Measurements from ENCODE around the gene SLC6A5. TPM values are rescaled to one million over a fixed set of nuclear protein-coding genes. Genes with fewer than 3 reads are reported as not detected.

Gene SLC6A5
- total RNA-seq, 1 experiment from 2014 or later: not detected

DNA sequence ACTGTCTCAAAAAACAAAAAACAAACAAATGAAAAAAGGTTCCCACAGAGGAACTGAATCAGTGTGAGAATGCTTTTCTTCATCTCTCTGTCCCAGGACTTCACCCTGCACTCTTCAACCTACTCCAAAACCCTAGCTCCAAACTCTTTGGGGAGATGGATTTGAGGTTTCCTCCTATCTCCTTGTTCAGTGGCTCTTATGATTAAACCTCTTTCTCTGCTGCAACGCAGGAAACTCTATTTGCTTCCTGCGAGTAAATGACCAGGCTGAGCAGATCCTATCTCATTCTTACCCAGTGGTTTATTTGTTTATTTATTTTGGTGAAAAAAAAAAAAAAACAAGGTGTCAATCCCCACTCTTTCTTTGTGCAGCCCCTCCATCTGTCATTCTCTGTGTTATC is 12.0 kb downstream of the SLC6A5 start:
- TF ChIP-seq EZH2phosphoT487 (IDR thresholded peaks at IDR 0.05; ENCODE audit: borderline replicate concordance, low read length) (no peak), EZH2 (IDR thresholded peaks at IDR 0.05; ENCODE audit: low read length, unreplicated experiment) (no peak)
- TF ChIP-seq, protein P1, sequence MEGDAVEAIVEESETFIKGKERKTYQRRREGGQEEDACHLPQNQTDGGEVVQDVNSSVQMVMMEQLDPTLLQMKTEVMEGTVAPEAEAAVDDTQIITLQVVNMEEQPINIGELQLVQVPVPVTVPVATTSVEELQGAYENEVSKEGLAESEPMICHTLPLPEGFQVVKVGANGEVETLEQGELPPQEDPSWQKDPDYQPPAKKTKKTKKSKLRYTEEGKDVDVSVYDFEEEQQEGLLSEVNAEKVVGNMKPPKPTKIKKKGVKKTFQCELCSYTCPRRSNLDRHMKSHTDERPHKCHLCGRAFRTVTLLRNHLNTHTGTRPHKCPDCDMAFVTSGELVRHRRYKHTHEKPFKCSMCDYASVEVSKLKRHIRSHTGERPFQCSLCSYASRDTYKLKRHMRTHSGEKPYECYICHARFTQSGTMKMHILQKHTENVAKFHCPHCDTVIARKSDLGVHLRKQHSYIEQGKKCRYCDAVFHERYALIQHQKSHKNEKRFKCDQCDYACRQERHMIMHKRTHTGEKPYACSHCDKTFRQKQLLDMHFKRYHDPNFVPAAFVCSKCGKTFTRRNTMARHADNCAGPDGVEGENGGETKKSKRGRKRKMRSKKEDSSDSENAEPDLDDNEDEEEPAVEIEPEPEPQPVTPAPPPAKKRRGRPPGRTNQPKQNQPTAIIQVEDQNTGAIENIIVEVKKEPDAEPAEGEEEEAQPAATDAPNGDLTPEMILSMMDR (conservative IDR thresholded peaks at IDR 0.05; ENCODE audit: low read depth, low read length): no peak
- ChIA-PET POLR2A (ENCODE audit: unreplicated experiment) (no interaction called here), CTCF (no interaction called here)
- DNase-seq: no peak
- Histone ChIP-seq H3K36me3 (ENCODE audit: low read depth, low read length) (no peaks in the 10 kb centered on the region), H3K79me2 (ENCODE audit: low read length) (no peaks in the 10 kb centered on the region), H3K4me3 (ENCODE audit: low read length) (no peak overlapping the region), H3K27me3 (ENCODE audit: low read length) (0 out of 2 replicates have a peak, but pooled peaks cover 8% of the 10 kb centered on the region), H3K4me2 (ENCODE audit: low read length) (no peak overlapping the region), H4K20me1 (ENCODE audit: low read length) (no peaks in the 10 kb centered on the region), H3F3A (ENCODE audit: low read length, unreplicated experiment) (no peaks in the 10 kb centered on the region), H2AFZ (ENCODE audit: low read length) (no peak overlapping the region), H3K9me2 (replicated peaks; ENCODE audit: low read length) (no peaks in the 10 kb centered on the region), H3K27ac (ENCODE audit: low read length) (no peak overlapping the region), H3K9ac (ENCODE audit: low read length) (no peak overlapping the region), H3K9me3 (ENCODE audit: low read length) (no peaks in the 10 kb centered on the region), H3K4me1 (ENCODE audit: insufficient read depth, low read length) (peaks cover 6% of the 10 kb centered on the region; the same call in 1 of the 2 replicates)
- BruUV-seq (replicated peaks): no TSS peak
- intact Hi-C loops (cut with micrococcal nuclease): no loop called here
- ATAC-seq: no peak

DNA sequence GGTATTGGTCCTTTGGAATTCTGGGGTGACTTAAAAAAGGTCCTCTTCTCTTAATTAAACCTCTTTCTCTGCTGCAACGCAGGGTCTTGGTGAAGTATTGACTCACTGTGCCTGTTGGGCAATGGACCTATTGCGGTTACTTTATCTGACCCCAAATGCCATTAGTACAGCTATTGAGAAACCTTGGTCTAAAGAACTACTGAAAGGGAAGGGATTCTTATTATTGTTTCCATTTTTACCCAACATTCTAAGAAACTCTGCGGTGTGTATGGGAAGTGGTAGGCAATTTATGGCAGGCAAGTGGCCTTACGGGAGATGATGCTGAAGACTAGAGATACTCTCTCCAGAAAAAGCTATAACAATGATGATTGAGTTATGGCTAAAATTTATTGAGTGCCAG is 12.5 kb downstream of the SLC6A5 start:
- Histone ChIP-seq H3K27ac (ENCODE audit: low read length) (no peak overlapping the region), H3F3A (ENCODE audit: low read length, unreplicated experiment) (no peaks in the 10 kb centered on the region), H3K4me3 (ENCODE audit: low read length) (no peak overlapping the region), H3K9me2 (replicated peaks; ENCODE audit: low read length) (no peaks in the 10 kb centered on the region), H3K27me3 (ENCODE audit: low read length) (0 out of 2 replicates have a peak, but pooled peaks cover 8% of the 10 kb centered on the region), H3K4me1 (ENCODE audit: insufficient read depth, low read length) (peaks cover 6% of the 10 kb centered on the region; the same call in 1 of the 2 replicates), H3K79me2 (ENCODE audit: low read length) (no peaks in the 10 kb centered on the region), H3K4me2 (ENCODE audit: low read length) (no peak overlapping the region), H3K36me3 (ENCODE audit: low read depth, low read length) (no peaks in the 10 kb centered on the region), H3K9ac (ENCODE audit: low read length) (no peak overlapping the region), H4K20me1 (ENCODE audit: low read length) (no peaks in the 10 kb centered on the region), H3K9me3 (ENCODE audit: low read length) (no peaks in the 10 kb centered on the region), H2AFZ (ENCODE audit: low read length) (no peak overlapping the region)
- ChIA-PET CTCF (no interaction called here), POLR2A (ENCODE audit: unreplicated experiment) (no interaction called here)
- BruUV-seq (replicated peaks): no TSS peak
- intact Hi-C loops (cut with micrococcal nuclease): no loop called here
- DNase-seq (no peak), ATAC-seq (no peak)
- TF ChIP-seq, protein P1 (conservative IDR thresholded peaks at IDR 0.05; ENCODE audit: low read depth, low read length): no peak
- TF ChIP-seq EZH2 (IDR thresholded peaks at IDR 0.05; ENCODE audit: low read length, unreplicated experiment): no peak
- no peak for TF ChIP-seq EZH2phosphoT487 (IDR thresholded peaks at IDR 0.05; ENCODE audit: borderline replicate concordance, low read length)

DNA sequence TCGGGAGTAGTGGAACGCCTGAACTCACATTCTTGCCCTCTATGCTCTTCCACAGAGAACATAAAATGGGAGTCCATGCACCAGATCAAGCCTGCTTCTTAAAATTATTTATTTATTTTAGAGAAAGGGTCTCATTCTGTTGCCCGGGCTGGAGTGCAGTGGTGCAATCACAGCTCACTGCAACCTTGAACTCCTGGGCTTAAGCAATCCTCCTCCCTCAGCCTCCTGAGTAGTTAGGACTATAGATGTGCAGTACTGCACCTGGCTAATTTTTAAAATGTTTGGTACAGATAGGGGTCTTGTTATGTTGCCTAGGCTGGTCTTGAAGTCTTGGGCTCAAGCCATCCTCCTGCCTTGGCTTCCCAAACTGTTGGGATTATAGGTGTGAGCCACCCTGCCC is 13.0 kb downstream of the SLC6A5 start:
- Histone ChIP-seq H3K27me3 (ENCODE audit: low read length) (0 out of 2 replicates have a peak, but pooled peaks cover 8% of the 10 kb centered on the region), H3K4me2 (ENCODE audit: low read length) (no peak overlapping the region), H3K4me1 (ENCODE audit: insufficient read depth, low read length) (peaks cover 6% of the 10 kb centered on the region; the same call in 1 of the 2 replicates), H3K27ac (ENCODE audit: low read length) (no peak overlapping the region), H3K9me2 (replicated peaks; ENCODE audit: low read length) (no peaks in the 10 kb centered on the region), H4K20me1 (ENCODE audit: low read length) (no peaks in the 10 kb centered on the region), H3K4me3 (ENCODE audit: low read length) (no peak overlapping the region), H3K9me3 (ENCODE audit: low read length) (no peaks in the 10 kb centered on the region), H2AFZ (ENCODE audit: low read length) (no peak overlapping the region), H3K79me2 (ENCODE audit: low read length) (no peaks in the 10 kb centered on the region), H3K36me3 (ENCODE audit: low read depth, low read length) (no peaks in the 10 kb centered on the region), H3F3A (ENCODE audit: low read length, unreplicated experiment) (no peaks in the 10 kb centered on the region), H3K9ac (ENCODE audit: low read length) (no peak overlapping the region)
- DNase-seq: no peak
- CTCF ChIA-PET: no interaction called here
- no peak for ATAC-seq
- intact Hi-C loops (cut with micrococcal nuclease): no loop called here
- no TSS peak for BruUV-seq (replicated peaks)
- TF ChIP-seq EZH2 (IDR thresholded peaks at IDR 0.05; ENCODE audit: low read length, unreplicated experiment) (no peak), EZH2phosphoT487 (IDR thresholded peaks at IDR 0.05; ENCODE audit: borderline replicate concordance, low read length) (no peak)
- TF ChIP-seq, protein P1 (conservative IDR thresholded peaks at IDR 0.05; ENCODE audit: low read depth, low read length): no peak
- POLR2A ChIA-PET (ENCODE audit: unreplicated experiment): no interaction called here

Measured in PC-3 (cell line).